ENCODE data around the gene C22orf15. TPM values are rescaled to one million over a fixed set of nuclear protein-coding genes. Genes with fewer than 3 reads are reported as not detected.
"Not testable (repeated sequence)": the region's sequence is repeated elsewhere in the genome, so short reads cannot be mapped to it uniquely, and the experiment has no call there.

The C22orf15 gene
- total RNA-seq, 1 experiment from 2014 or later: 2.0 TPM

- POLR2A ChIA-PET (ENCODE audit: low non-redundant PET): no interaction called here
These were observed 40.1 kb upstream of the C22orf15 start for GRCh38 chr22:23722724-23723123.

DNA sequence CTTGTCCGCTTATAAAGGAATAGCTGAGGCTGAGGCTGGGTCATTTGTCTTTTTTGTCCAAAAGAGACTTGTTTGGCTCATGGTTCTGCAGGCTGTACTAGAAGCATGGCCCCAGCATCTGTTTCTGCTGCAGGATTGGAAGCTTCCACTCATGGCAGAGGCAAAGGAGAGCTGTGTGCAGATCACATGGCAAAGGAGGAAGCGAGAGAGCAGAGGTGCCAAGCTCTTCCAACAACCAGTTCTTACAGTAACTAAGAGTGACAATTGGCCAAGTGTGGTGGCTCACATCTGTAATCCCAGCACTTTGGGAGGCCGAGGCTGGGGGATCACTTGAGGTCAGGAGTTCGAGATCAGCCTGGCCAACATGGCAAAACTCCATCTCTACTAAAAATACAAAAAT is 34.7 kb upstream of the C22orf15 start:
- H3K36me3 ChIP-seq (ENCODE audit: insufficient read depth, low read length, poor library complexity, severe bottlenecking); H3K27me3 ChIP-seq (replicated peaks; ENCODE audit: insufficient read depth, low read depth, low read length, poor library complexity); H3K9me3 ChIP-seq (ENCODE audit: low read depth, low read length, poor library complexity, severe bottlenecking); H3K4me1 ChIP-seq (ENCODE audit: insufficient read depth, low read length, poor library complexity, severe bottlenecking); DNase-seq (ENCODE audit: low spot score); H3K27ac ChIP-seq (ENCODE audit: low read depth, low read length, poor library complexity, severe bottlenecking); H3K4me3 ChIP-seq (ENCODE audit: low read depth, low read length, poor library complexity, severe bottlenecking); BruUV-seq (replicated peaks); CTCF ChIA-PET; POLR2A ChIA-PET (ENCODE audit: low non-redundant PET); intact Hi-C loops (cut with micrococcal nuclease; ENCODE audit: unreplicated experiment): not testable (repeated sequence)

More at GRCh38 chr22:23722724-23723123, 40.1 kb upstream of the C22orf15 start:
- Histone ChIP-seq H3K4me1 (ENCODE audit: insufficient read depth, low read length, poor library complexity, severe bottlenecking) (no peaks in the 10 kb centered on the region), H3K9me3 (ENCODE audit: low read depth, low read length, poor library complexity, severe bottlenecking) (no peaks in the 10 kb centered on the region), H3K4me3 (ENCODE audit: low read depth, low read length, poor library complexity, severe bottlenecking) (no peak overlapping the region), H3K27ac (ENCODE audit: low read depth, low read length, poor library complexity, severe bottlenecking) (no peak overlapping the region), H3K27me3 (replicated peaks; ENCODE audit: insufficient read depth, low read depth, low read length, poor library complexity) (no peaks in the 10 kb centered on the region), H3K36me3 (ENCODE audit: insufficient read depth, low read length, poor library complexity, severe bottlenecking) (no peaks in the 10 kb centered on the region)
- CTCF ChIA-PET: no interaction called here
- intact Hi-C loops (cut with micrococcal nuclease; ENCODE audit: unreplicated experiment): no loop called here
- BruUV-seq (replicated peaks): no TSS peak
- no peak for TF ChIP-seq EZH2 (IDR thresholded peaks at IDR 0.05; ENCODE audit: borderline replicate concordance, low read depth, low read length, poor library complexity, severe bottlenecking)
- TF ChIP-seq, protein P1, sequence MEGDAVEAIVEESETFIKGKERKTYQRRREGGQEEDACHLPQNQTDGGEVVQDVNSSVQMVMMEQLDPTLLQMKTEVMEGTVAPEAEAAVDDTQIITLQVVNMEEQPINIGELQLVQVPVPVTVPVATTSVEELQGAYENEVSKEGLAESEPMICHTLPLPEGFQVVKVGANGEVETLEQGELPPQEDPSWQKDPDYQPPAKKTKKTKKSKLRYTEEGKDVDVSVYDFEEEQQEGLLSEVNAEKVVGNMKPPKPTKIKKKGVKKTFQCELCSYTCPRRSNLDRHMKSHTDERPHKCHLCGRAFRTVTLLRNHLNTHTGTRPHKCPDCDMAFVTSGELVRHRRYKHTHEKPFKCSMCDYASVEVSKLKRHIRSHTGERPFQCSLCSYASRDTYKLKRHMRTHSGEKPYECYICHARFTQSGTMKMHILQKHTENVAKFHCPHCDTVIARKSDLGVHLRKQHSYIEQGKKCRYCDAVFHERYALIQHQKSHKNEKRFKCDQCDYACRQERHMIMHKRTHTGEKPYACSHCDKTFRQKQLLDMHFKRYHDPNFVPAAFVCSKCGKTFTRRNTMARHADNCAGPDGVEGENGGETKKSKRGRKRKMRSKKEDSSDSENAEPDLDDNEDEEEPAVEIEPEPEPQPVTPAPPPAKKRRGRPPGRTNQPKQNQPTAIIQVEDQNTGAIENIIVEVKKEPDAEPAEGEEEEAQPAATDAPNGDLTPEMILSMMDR (conservative IDR thresholded peaks at IDR 0.05; ENCODE audit: low read depth, low read length): no peak
- no peak for DNase-seq (ENCODE audit: low spot score)

DNA sequence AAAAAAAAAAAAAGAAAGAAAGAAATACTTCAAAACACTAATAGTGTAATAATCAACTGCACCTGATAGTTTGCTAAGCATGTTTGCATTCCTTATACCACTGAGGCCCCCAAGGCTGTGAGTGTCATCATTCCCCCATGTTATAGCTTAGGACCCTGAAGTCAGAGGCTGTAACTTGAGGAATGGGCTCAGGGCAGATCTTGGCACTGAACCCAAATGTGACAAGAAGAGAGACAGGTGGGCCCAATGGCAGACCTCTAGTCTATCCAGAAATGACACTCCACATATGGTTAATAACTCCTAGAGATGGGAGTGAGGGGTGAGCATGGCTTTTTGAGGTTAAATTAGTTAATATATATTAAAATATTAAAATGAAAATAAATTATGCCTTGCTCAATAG is 25.1 kb upstream of the C22orf15 start:
- H3K27ac ChIP-seq (ENCODE audit: low read depth, low read length, poor library complexity, severe bottlenecking): no peak overlapping the region
- no peaks in the 10 kb centered on the region for H3K27me3 ChIP-seq (replicated peaks; ENCODE audit: insufficient read depth, low read depth, low read length, poor library complexity)
- TF ChIP-seq, protein P1 (conservative IDR thresholded peaks at IDR 0.05; ENCODE audit: low read depth, low read length): no peak
- TF ChIP-seq EZH2 (IDR thresholded peaks at IDR 0.05; ENCODE audit: borderline replicate concordance, low read depth, low read length, poor library complexity, severe bottlenecking): no peak
- CTCF ChIA-PET: interaction anchor here (0.7 kb wide), 1 partner anchor 111 kb away, joined by 4 read pairs; no protein-coding TSS in a partner anchor
- H3K36me3 ChIP-seq (ENCODE audit: insufficient read depth, low read length, poor library complexity, severe bottlenecking): peaks cover 8% of the 10 kb centered on the region
- POLR2A ChIA-PET (ENCODE audit: low non-redundant PET): no interaction called here
- H3K9me3 ChIP-seq (ENCODE audit: low read depth, low read length, poor library complexity, severe bottlenecking): no peaks in the 10 kb centered on the region
- intact Hi-C loops (cut with micrococcal nuclease; ENCODE audit: unreplicated experiment): no loop called here
- BruUV-seq (replicated peaks): no TSS peak
- DNase-seq (ENCODE audit: low spot score): no peak
- H3K4me1 ChIP-seq (ENCODE audit: insufficient read depth, low read length, poor library complexity, severe bottlenecking): no peaks in the 10 kb centered on the region
- H3K4me3 ChIP-seq (ENCODE audit: low read depth, low read length, poor library complexity, severe bottlenecking): no peak overlapping the region

DNA sequence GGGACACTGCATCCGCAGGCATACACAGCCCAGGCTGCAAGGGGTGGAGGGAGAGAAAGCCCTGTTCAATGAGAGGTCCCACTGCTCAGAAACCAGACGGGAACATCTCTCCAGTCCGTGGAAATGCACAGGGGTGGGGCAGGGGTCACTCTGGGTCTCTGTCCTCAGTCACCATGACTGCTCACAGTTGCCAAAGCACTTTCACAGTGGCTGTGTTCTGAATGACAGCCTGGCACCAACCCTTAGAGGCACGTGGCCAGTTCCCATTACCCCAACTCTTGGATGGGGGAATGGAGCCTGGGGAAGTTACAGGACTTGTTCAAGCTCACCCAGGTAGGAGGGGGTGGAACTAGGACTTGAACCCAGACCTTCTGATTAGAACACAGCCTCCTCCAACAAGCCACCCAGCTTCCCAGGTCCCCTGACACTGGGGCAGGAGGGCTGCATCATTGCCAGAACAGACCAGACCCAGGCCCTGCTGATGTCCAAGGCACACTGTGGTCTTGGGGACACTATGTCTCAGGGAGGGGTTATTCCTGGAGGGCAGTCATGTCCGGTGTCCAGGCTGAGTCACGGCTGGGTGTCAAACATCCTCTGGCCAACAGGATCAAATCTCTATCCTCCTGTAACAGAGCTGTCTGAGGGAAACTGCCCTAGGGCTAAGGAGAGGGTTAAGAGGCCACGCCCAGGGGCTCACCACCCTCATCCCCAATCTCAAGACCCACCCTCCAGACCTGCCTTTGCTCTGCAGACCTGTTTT is 20.1 kb upstream of the C22orf15 start:
- H3K4me3 ChIP-seq (ENCODE audit: low read depth, low read length, poor library complexity, severe bottlenecking): no peak overlapping the region
- BruUV-seq (replicated peaks): no TSS peak
- ChIA-PET CTCF (interaction anchor here (0.6 kb wide), 1 partner anchor 580 kb away, joined by 5 read pairs; no protein-coding TSS in a partner anchor), POLR2A (ENCODE audit: low non-redundant PET) (no interaction called here)
- no peak for DNase-seq (ENCODE audit: low spot score)
- no peaks in the 10 kb centered on the region for H3K9me3 ChIP-seq (ENCODE audit: low read depth, low read length, poor library complexity, severe bottlenecking)
- no peak overlapping the region for H3K27ac ChIP-seq (ENCODE audit: low read depth, low read length, poor library complexity, severe bottlenecking)
- no peaks in the 10 kb centered on the region for H3K27me3 ChIP-seq (replicated peaks; ENCODE audit: insufficient read depth, low read depth, low read length, poor library complexity)
- peaks cover 34% of the 10 kb centered on the region for H3K36me3 ChIP-seq (ENCODE audit: insufficient read depth, low read length, poor library complexity, severe bottlenecking)
- intact Hi-C loops (cut with micrococcal nuclease; ENCODE audit: unreplicated experiment): no loop called here
- TF ChIP-seq EZH2 (IDR thresholded peaks at IDR 0.05; ENCODE audit: borderline replicate concordance, low read depth, low read length, poor library complexity, severe bottlenecking): no peak
- TF ChIP-seq, protein P1 (conservative IDR thresholded peaks at IDR 0.05; ENCODE audit: low read depth, low read length): no peak
- no peaks in the 10 kb centered on the region for H3K4me1 ChIP-seq (ENCODE audit: insufficient read depth, low read length, poor library complexity, severe bottlenecking)
